A549 treated with AZD9567 at 1 μM for 4 hours (cell line): ENCODE results near the gene LARP6. TPM values are rescaled to one million over a fixed set of nuclear protein-coding genes. Genes with fewer than 3 reads are reported as not detected.

ENCODE experiments used
- total RNA-seq: library from RNA; stranded (reverse); fragments of 200-300 nt; extraction: Qiagen RNA extraction; gene quantifications from 5 replicates; pipeline ENCODE4 v1.2.3, GENCODE V29; 2022; ENCODE audit not compliant: insufficient read depth

The LARP6 gene
- 40.1 to 78.5 TPM (median 75.4 TPM) in 5 replicates for total RNA-seq

DNA sequence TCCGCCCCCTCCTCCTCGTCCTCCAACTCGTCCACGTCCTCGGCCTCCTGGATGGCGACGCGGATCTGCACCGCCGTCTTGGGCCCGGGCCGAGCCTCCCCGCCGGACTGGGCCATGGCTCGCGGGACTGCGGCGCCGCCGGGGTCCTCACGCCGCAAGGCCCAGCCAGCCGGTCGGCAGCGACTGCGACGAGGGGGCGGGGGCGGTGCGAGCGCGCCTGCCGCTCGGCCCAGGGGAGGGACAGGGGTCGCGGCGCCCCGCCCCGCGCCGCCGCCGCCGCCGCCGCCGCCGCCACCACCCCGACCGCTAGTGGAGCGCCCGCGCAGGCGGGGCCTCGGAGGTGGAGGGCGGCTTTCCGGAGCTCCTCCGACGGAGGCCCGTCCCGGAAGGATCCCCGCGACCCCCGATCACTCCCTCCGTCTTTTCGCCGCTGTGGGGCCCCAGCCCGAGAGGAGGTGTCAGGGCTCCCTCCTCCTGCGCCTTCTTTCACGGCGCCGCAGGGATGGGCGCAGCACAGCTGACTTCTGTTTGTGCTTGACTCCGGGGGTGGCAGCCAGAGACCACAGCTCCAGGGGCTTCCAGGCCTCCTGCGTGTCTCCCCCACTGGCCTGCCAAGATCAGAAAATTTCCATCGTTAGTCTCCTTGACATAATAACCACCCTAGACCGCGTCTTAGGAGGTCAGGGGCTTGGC, at the start of gene LARP6:
LARP6 (minus strand) TSS at position 185 of the 693 bp plus-strand sequence; CDS start at position 116, 69 bp downstream.

DNA sequence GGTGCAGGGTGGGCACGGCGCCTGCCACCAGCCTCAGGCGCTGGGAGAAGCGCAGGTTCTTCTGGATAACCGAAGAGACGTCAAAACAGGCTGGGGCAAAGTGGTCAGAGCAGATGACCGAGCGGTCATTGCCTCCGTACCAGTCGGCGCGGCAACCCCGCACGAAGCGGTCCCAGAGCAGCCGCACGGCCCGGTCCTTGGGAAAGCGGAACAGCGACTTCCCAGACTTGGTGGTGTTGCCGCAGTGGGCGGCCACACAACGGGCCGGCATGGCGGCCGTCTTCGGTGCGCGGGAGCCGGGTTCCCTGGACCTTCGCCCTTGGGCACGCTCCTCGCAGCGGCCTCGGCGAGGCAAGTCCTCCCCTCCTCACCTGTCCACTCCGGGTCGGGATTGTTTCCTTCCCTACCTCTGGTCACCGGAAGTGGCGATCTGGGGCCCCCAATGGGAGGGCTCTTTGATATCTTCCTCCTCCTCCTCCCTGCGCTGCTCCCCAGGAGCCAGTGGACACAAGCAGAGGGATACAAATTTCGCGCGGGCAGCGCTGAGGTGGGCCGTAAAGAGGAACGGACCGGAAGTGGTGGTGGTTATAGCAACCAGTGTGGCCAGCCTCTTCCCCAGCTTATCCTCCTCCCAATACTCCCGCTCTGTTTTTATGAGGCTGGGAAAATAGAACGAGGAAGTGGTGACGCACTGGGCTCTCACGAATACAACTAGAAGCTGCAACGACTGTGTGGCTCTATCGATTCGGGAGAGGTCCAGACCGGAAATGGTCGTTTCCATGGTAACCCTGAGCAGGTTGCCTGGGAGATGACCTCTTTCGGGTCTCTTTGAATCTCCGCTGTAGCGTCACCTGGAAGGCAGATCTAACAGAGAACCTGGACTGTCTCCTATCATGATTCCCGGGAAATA, 38.3 kb upstream of the LARP6 start, which contains the start of the genes LRRC49 and THAP10:
LRRC49 (plus strand) TSS at position 825 of the 910 bp plus-strand sequence; CDS start at position 894, 69 bp downstream.
THAP10 (minus strand) TSS at position 432 of the 910 bp plus-strand sequence; CDS start at position 271, 161 bp downstream.

Other genes starting within 250 kb of the LARP6 start
- gene UACA, start 90.6 kb downstream of the LARP6 start, total RNA-seq: 33.9 to 42.6 TPM (median 35.0 TPM) in 5 replicates
- gene THAP10, start 38.3 kb upstream of the LARP6 start, total RNA-seq: 4.7 to 8.2 TPM (median 6.2 TPM) in 5 replicates
- gene LRRC49, start 38.7 kb upstream of the LARP6 start, total RNA-seq: 3.0 to 6.0 TPM (median 3.7 TPM) in 5 replicates